ENCODE results near the gene PRELP.
"Not testable (repeated sequence)": the region's sequence is repeated elsewhere in the genome, so short reads cannot be mapped to it uniquely, and the experiment has no call there.

The PRELP gene

DNA sequence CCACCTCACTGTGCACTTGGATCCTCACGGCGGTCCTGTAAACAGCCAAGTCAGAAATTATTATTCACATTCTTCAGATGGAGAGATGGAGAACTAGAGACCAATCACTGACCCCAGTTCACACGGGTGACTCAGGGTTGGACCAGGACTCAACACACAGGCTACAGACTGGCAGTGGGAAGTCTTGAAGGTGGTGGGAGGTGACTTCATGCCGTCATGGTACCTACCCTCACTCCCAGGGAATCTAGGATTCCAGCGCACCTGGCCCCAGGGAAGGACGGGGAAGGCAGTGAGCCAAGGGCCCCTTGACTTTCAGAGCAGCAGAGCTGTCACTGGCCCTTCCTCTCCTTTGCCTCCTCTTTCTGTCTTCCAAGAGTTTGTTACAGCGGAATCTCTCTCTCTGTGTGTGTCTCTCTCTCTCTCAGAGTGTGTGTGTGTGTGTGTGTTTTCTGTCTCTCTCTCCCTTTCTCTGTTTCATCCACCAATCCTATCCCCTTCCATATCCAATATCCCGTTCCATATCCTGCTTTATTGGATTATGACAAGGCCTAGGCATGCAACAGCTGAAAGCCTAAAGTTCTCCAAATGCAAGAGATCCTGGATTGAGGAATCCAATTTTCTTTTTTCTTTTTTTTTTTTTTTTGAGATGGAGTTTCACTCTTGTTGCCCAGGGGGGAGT, 30.1 kb downstream of the PRELP start:
- no peak for DNase-seq (ENCODE audit: low read depth in 1 of 2, low spot score in 1 of 2)

DNA sequence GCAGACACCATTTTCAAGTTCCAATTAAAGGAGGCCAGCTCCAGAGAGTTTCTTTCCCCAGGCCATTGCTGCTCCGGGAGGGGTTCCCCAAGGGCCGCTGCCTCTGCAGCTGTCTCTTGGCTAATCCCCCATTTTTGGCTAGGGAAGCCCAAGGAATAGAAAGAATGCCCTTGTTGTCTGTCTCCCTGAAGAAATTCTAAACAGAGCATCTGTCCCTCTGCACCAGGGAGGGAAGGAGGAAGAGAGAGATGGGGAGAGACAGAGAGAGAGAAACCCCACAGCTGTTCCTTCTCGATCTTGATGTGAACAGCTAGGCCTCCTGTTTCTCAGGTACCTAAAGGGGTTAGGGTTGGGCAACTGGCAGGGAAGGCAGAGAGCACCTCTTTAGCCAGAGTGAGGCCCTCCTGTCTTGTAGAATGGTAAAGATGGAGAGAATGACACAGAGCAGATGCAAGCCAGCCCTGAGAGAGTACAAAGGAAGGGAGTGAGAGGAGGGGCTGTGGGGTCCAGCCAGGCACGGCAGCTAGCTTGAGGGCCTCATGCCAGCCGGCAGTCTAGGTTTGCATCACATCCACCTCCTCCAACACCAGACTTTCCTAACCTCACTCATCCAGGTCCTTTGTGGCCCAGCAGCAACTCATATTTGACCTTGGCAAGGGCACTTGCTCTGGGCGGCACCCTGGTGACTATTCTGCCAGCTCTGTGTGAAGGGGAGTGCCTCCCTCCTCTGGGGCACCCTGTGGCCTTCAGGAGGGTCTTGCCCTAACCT, 31.4 kb downstream of the PRELP start:
- DNase-seq (ENCODE audit: low read depth in 1 of 2, low spot score in 1 of 2): no peak

DNA sequence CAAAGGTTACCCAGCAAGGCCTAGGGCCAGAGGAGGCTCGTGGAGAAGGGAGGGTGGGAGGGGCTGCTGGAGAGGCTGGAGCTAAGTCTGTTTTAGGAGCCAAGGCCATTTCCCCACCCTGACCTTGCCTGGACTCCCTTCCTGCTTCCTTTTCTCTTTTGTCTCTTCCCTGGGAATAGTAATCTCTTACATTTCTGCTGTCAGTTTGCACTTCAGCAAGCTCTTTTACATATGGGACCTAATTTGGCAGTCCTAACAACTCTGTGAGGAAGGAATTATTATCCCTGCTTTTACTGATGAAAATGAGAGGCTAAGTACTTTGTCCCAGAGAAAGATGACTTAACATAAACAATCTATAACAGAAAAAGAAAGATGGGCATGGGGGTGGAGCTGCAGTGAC, 32.2 kb downstream of the PRELP start:
- no peak for DNase-seq (ENCODE audit: low read depth in 1 of 2, low spot score in 1 of 2)

DNA sequence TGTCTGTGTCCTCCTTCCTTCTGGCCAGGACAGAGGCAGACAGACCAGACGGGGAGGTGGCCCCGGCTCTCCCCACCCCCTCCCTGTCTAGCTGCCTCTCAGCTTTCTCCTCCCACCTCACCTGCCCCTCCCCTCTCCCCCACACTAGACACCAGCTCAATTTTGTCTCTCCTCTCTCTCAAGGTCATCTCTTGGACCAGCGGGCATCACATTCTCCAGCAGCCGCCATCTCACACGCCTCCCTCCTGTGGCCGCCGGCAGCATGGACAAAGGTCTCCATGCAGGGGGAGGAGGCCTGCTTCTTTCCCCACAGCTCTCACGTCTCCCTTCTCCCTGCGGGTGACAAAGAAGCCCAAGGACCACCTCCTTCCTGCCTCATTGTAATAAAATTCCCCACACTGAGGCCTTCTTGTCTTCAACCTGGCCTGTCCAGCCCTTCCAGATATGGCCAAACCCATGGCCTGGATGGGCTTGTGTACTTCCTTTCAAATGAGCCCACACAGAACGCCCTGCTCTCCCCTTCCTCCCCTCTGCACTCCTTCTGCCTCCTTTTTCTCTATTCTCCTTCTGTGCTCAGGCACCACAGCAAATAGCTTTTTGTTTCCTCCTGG, 33.0 kb downstream of the PRELP start:
- DNase-seq (ENCODE audit: low read depth in 1 of 2, low spot score in 1 of 2): no peak

DNA sequence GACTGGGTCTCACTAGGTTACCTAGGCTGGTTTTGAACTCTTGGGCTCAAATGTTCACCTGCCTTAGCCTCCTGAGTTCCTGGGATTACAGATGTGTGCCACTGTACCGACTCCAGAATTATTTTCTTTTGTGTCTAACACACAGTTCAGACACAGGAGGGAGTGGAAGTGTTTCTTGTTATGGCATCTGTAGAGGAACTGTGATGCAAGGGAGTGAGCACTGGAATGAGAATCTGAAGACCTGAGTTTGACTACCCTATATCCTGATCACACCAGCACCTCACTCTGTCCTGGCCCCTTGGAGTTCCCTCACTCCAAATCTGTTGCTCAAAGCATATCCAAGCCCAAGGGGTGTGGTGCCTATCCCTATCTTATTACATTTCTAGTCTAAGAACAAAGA, 33.5 kb downstream of the PRELP start:
- no peak for DNase-seq (ENCODE audit: low read depth in 1 of 2, low spot score in 1 of 2)

DNA sequence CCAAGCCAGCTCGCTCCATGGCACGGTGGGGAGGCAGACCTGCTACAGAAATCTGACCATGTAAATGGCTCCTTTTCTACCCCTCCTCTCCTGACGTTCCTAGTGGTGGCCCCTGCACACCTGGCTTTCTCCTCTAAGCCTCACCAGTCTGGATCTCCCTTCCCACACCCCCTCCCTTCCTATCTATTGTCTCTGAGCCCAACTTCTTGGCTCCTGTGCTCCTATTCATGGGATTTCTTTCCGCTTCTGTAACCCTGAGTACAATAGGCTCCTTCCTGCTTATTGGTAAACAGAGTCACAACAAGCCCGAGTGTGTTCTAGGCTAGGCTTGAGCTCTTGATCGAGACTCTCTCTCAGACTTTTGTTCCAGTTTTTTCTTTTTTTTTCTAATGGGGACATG, 35.9 kb downstream of the PRELP start:
- DNase-seq (ENCODE audit: low read depth in 1 of 2, low spot score in 1 of 2): no peak

DNA sequence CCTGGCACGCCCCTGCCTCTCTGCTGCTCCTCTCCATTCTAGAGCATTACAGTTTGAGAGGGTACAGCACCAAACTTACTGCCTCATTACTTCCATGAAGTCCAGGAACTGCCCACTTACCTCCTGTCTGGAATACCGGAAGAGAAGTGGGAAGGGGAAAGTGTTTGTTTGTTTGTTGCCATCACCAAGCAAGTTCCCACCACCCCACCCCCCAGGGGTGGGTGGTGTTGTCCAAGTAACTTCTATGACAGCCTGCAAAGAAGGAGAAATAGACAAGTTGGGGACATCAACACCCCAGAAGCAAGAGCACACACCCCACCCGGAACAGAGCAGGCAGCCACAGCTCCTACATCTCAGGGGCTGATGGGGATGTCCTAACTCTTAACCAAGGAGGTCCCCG, 36.3 kb downstream of the PRELP start:
- no peak for DNase-seq (ENCODE audit: low read depth in 1 of 2, low spot score in 1 of 2)

DNA sequence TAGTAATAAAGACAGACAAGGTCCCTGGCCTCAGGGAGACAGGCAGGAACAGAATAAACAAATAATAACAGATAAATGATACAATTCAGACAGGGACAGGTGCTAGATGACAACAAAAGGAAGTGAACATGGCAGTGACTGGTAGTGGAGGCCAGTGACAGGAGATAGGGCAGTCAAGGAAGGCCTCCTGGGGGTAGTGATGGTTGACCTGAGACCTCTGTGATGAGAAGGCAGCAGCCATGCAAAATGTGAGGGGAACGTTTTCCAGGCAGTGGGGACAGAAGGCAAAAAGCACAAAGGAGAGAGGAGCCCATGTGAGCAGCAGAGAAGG, 36.9 kb downstream of the PRELP start:
- DNase-seq (ENCODE audit: low read depth in 1 of 2, low spot score in 1 of 2): no peak

DNA sequence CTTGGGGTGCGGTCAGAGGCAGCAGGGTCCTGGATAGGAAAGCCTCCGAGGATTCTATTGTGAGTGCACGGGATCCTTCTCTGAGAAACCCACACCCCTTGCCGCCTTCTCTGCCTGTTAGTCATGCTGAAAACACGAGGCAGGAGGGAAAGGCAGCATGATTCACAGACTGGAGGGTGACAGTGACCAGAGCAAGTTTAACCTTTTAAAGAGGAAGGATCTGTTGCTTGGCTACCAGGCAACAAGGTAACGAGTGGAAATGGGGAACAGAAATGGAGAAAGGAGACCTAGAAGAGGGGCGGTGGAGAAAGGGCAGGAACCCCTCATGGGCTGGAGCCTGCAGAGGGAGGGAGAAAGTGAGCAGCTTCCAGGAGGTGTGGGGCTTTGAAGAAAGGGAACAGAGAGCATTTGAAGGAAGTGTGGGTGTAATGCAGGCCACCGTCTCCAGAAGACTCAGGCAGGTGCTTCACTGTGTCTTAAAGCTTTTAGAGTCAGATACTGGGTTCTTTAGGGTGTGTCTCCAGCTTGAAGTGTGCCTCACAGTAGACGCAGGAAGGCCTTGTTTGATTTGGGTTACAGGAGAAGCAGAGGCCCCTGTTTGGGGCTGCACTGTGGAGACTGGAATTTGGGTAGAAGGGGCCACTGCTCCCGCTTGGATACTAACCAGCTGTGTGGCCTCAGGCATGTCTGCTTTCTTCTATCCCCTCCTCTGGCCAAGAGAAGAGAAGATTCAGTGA, 37.4 kb downstream of the PRELP start:
- DNase-seq (ENCODE audit: low read depth in 1 of 2, low spot score in 1 of 2): peak in 1 of 2 donors; percentile 6

DNA sequence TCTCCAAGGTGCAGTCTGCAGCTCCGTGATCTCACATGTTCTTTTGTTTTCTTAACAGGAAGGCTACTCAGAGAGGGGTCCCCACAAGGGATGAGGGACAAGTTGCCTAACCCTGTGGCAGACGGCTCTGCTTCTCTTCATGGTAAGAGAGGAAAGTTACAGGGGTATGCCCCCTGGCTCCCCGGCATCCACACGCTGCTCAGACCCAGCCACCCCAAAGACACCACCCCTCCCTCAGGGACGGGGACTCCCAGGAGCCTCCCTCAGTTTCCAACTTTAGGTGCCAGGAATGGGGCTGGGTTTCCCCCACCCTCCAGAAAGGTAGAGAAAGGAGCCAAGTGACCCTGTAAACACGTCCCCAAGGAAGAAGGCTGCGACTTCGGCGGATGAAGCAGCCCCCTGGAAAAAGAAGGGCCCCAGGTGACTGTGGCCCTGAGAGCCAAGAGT, 38.0 kb downstream of the PRELP start:
- no peak for DNase-seq (ENCODE audit: low read depth in 1 of 2, low spot score in 1 of 2)

DNA sequence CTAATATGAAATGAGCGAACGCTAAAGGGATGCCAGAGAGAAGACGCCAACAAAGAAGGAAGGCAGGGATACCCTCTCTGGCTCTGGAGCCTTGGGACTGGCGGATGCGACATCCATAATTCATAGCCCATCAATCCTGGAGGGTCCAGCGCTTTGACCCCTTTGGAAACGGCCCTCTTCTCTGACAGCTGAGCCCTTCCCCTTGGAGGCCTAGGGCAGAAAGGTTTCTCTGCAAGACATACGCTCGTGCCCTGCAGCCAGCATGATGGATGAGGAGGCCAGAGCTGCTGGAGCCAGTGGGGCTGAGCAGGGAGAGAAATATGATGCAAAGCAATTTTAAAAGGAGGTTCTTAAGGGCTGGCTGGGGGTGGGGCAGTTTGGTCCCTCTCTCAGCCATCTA, 40.6 kb downstream of the PRELP start:
- no peak for DNase-seq (ENCODE audit: low read depth in 1 of 2, low spot score in 1 of 2)

DNA sequence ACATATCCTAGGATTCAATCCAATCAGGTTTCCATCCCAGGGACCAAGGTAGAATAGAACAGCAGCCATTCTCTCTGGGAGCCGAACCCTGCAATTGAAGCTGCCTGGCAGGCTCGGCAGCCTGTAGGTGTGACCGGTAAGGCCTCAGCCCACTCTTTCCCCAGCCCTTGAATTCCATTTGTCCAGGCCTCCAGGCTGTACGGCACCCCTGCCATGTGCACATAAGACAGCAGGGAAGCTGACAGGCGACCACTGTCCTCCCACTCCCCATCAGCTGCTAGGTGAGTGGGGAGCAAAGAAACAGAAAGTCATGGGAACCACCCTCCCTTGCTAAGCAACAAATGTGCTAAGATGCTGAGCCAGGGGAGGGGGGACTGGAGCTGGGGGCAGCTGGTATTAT, 41.3 kb downstream of the PRELP start:
- DNase-seq (ENCODE audit: low read depth in 1 of 2, low spot score in 1 of 2): no peak

DNA sequence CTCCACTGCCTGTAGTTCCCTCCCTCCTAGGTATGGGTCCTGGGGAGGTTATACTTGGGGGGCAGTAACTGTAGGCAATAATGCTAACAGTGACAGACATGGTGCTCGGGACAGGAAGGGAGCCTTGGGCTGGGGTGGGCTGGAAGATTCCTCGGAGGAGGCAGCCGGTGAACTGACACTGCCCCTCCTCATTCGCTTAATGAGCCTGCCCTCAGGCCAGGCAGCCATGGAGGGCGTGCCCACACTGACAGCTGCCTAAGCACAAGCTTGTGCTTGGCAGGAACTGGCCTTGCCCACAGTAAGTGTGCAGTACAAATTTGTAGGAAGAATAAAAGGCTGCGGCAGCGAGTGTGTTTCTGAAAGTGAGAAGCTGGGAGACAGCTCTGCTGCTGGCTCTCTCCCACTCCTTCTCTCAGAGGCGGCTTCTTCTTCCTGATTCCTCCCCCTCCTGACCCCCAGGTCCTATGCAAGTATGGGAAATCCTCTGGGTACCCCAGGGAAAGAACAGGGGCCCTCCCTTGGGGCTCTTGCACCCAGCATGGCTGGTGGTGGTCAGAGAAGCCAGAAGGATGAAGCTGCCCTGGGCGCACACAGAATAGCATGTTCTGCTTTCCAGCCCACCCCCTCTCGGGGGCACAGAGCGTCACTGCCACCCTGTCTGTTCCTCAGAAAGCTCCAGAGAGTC, 42.0 kb downstream of the PRELP start:
- no peak for DNase-seq (ENCODE audit: low read depth in 1 of 2, low spot score in 1 of 2)

DNA sequence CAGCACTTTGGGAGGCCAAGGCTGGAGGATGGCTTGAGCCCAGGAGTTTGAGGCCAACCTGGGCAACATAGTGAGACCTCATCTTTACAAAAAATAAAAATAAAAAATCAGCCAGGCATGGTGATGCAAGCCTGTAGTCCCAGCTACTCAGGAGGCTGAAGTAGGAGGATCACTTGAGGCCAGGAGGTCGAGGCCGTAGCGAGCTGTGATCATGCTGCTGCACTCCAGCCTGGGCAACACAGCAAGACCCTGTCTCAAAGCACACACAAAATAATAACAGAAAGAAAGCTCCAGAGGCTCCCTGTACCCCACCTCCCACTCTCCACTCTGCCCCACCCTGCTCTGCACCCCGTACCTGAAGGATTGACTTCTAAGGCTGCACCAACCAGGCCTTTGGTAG, 42.5 kb downstream of the PRELP start:
- DNase-seq (ENCODE audit: low read depth in 1 of 2, low spot score in 1 of 2): not testable (repeated sequence)

DNA sequence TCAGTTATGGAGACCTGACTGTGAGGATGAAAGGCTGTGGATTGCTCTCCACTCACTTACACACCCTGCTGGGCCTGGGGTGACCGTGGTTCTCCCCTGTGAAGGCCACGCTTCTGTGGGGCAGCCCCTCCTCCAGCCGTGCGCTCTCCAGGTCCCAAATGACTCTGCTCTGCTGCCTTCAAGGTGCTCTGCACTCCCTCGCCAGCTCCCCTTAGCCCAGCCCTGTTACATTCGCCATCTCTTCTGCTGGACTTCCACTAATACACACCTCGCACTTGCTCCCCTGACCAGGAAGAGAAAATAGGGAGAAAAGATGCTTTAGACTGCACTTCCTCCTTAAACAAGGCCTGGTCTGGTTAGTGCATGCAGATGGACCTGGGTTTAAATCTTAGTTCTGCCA, 42.9 kb downstream of the PRELP start:
- DNase-seq (ENCODE audit: low read depth in 1 of 2, low spot score in 1 of 2): no peak

DNA sequence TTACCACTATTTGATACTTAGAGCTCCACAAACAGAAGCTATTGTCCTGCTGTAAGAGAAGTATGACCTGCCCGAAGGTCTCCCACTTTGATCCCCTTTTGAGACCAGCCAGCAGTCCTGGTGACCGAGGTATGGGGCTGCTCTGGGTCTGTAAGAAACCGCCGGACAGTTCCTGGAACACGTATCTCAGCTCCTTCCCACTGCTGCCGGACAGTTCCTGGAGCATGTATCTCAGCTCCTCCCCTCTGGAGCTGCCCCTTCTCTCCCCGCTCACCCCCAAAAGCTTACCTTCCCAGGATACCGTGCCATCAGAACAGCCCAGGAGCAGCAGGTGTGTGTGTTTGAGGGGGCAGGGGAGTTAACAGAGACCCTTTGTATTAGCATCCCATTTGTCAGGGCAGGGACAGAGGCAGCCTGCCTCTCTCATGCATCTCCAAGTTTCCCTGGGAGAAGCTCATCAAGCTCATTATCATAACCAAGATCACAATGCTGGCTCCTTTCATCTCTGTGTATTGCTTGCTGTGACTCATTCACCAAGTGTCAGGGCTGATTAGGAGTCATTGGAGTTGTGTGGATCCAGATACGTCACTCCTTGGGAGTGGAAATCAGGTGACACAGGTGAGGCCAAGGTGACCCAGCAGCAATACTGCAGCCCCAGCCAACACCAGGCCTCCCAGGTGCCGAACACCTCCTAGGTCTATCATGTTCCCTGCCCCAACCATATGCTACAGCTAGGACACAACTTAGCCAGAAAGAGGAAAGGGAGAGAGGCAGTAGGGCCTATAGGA, 43.6 kb downstream of the PRELP start:
- DNase-seq (ENCODE audit: low read depth in 1 of 2, low spot score in 1 of 2): no peak

DNA sequence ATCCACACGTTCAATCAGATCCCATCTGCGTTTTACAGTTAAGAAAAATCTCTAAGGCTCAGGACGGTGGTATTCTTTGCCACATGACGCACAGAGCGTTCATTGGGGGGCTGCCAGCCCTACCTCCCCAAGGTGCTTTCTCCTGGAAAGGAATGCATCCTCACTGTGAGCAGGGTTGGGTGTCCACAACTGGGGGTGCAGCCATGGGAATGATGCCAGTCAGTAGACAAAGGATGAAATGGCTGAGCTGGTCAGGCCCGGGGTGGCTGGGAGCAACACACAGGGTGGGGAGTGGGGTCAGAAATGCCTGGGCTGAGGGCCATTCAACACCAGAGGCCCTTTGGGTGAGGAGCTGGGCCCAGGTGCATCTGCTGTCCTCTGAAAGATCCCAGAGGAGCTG, 44.3 kb downstream of the PRELP start:
- DNase-seq (ENCODE audit: low read depth in 1 of 2, low spot score in 1 of 2): no peak

DNA sequence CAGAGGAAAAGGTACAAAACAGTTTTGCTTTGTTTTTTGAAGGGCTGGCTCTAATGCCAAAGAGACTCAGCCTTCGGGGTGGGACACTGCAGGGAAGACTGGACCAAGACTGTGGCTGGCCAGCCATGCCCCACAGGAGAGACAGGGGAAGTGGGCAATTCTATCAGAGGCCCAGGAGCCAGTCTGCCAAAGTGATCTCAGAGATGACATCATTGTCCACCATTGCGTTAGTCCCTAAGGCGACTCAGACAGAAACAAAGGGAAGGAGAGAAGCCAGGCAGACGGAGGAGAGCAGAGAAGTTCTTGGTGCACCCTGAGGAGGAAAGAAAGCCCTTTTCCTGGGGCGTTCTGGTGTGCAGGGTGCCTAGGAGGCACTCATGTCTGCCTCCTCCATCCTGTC, 44.7 kb downstream of the PRELP start:
- no peak for DNase-seq (ENCODE audit: low read depth in 1 of 2, low spot score in 1 of 2)

DNA sequence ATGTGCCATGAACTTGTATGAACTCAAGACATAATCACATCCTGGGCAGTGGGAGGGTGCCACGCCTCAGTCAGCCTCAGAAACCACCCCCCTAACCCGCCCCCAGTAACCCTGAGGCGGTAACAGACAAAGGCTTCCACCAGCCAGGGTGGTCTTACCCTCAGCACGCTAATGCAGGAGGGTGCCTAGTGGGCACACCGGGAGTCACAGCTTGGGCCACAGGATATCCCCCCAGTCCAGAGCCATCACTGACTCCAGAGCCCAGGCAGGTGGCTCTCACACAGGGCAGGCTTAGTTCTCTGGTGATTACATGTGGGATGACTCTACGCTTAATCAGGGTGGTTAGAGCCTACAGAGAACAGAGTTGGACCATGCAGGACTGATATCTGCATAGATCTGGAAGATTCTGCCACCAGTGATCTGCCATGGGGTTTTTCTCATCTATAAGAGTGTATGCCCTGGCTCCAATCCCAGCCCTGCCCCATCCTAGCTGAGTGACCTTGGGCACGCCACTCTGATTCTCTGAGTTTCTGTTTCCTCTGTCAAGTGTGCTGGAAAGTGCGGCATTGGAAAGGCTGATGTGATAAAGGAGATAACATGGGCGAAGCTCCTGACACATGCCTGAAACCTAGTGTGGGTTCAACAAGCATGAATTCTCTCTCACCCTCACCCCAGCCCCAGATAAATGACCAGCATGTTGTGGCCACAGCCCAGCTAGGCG, 45.6 kb downstream of the PRELP start:
- no peak for DNase-seq (ENCODE audit: low read depth in 1 of 2, low spot score in 1 of 2)

DNA sequence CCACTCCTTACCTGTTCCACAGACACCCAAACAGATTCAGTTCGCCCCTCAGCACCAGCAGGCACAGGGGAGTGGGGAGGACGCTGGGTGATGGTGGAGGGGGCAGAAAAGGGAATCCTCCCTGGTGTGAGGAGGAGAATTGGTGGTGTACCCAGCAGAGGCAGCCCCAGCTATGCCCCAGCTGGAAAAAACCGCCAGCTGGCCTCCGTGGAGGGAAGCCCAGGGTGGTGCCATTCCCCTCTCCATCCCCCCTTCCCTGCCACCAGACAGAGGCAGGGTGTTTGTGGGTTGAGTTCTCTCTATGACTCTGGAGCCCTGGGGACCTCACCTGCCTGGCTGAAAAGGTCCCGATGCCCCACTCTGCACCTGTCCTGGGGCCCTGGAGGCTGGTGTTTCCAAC, 46.2 kb downstream of the PRELP start:
- DNase-seq (ENCODE audit: low read depth in 1 of 2, low spot score in 1 of 2): no peak

Measured in stimulated activated CD4-positive, alpha-beta T cell treated with anti-CD3 and anti-CD28 coated beads, Interleukin-15, amount 100 ng/mL, for 1 hour (primary cell).